Small intestine (tissue), 7 donors: ENCODE data around the gene ECE1. TPM values are rescaled to one million over a fixed set of nuclear protein-coding genes. Genes with fewer than 3 reads are reported as not detected.
"Not testable (repeated sequence)": the region's sequence is repeated elsewhere in the genome, so short reads cannot be mapped to it uniquely, and the experiment has no call there.

Experiments
- DNase-seq, 2 donors: peaks; one replicate each; pipeline versions ENCODE4 v3.0.0 to v3.0.0-alpha.2; 2013
- FAIRE-seq: peaks from 2 replicates; lab custom pipeline; 2012; peaks lifted over from hg19 to GRCh38; lab: Jason Lieb, UNC
- H3K27ac ChIP-seq, 3 donors: one replicate each; pipeline ENCODE4 v1.5.1; 2013; ENCODE audit warnings: low read length in 2 of 3, mild to moderate bottlenecking in 2 of 3, control low read depth in 1 of 3, inconsistent platforms in 1 of 3, low read depth in 1 of 3, moderate library complexity in 1 of 3
- H3K27me3 ChIP-seq, 3 donors: one replicate each; pipeline ENCODE4 v1.6.1; 2013; ENCODE audit warnings: low read length in 3 of 3, inconsistent platforms in 1 of 3; ENCODE audit not compliant: control insufficient read depth in 3 of 3, insufficient read depth in 3 of 3
- H3K36me3 ChIP-seq, 3 donors: one replicate each; pipeline ENCODE4 v1.6.1; 2013; ENCODE audit warnings: low read length in 3 of 3, inconsistent platforms in 1 of 3, low read depth in 1 of 3, mild to moderate bottlenecking in 1 of 3, moderate library complexity in 1 of 3; ENCODE audit not compliant: control insufficient read depth in 3 of 3, insufficient read depth in 2 of 3
- H3K4me1 ChIP-seq, 3 donors: one replicate each; pipeline ENCODE4 v1.6.1; 2013; ENCODE audit warnings: low read length in 2 of 3, inconsistent platforms in 1 of 3, low read depth in 1 of 3, mild to moderate bottlenecking in 1 of 3, moderate library complexity in 1 of 3; ENCODE audit not compliant: control insufficient read depth in 3 of 3, insufficient read depth in 2 of 3
- H3K4me3 ChIP-seq, 3 donors: one replicate each; pipeline ENCODE4 v1.5.1; 2013; ENCODE audit warnings: low read length in 3 of 3, control low read depth in 1 of 3, inconsistent platforms in 1 of 3, low read depth in 1 of 3, mild to moderate bottlenecking in 1 of 3, moderate library complexity in 1 of 3
- H3K9me3 ChIP-seq, 2 donors: one replicate each; pipeline ENCODE4 v1.6.1; 2013; ENCODE audit warnings: low read depth in 1 of 2, low read length in 1 of 2; ENCODE audit not compliant: control insufficient read depth in 2 of 2, insufficient read depth in 1 of 2
- WGBS, 3 donors: extraction: QIAGEN DNeasy Blood & Tissue Kit; methylation state at CpG; one replicate each; pipeline ENCODE4 v1.1.7; 2013; 5-methylcytosine and 5-hydroxymethylcytosine counted together
- polyA plus RNA-seq, 4 donors: library from polyadenylated mRNA; stranded (reverse) in 3 of 4; unstranded in 1 of 4; fragments of 200-250 nt in 3 of 4; fragments of 120-200 nt in 1 of 4; gene quantifications; one replicate each; pipeline versions ENCODE4 v1.2.1 to v1.2.3, GENCODE V29; 2013
- donor health status: healthy with polysubstance abuse.
- donor health status: control.
- donor health status: control.
- donor health status: Bipolar disorder and iron deficiency.
- donor health status: healthy.

Gene ECE1
- polyA plus RNA-seq, 4 donors, result 20.8 to 68.9 (median 40.4) TPM

DNA sequence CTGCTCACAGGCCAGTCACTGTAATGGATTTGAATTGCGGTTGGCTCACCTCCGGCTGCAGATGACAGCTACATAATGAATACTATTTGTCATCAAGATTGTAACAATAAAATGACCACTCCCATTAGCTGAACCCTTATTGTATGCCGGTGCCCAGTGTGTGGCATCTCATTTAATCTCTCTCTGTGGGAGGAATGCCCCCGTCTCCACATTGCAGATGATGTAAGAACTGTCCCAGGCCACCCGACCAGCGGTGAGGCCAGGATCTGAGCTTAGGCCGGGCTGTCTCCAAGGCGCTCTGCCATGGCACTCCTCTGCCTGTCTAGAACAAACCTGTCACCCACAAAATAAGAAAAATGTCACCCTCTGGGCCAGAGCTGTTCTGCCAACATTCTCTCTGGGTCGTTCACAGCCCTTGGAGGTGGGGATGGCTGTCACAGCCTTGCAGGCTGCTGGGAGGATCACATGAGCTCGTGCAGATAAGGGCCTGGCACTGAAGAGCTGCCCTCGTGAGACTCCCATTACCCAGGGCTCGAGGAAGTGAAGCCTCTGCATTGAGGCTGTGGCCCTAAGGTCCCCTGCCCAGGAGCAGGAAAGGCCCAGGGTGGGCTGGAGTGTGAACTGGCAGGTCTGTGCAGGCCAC is 52.7 kb downstream of the ECE1 start:
- no peak overlapping the region for H3K27ac ChIP-seq
- H3K9me3 ChIP-seq, result no peaks in the 10 kb centered on the region
- no peak overlapping the region for H3K4me3 ChIP-seq
- DNase-seq (peak in 1 of 2 donors; percentile 41), FAIRE-seq (no peak)
- 75 to 83% (median 78%) methylated on average over 12 of the region's 12 CpGs for WGBS, 3 donors
- H3K27me3 ChIP-seq, result no peaks in the 10 kb centered on the region
- H3K36me3 ChIP-seq, result peaks cover 8 to 90% (median 13%) of the 10 kb centered on the region in 3 donors
- H3K4me1 ChIP-seq, result no peaks in the 10 kb centered on the region

DNA sequence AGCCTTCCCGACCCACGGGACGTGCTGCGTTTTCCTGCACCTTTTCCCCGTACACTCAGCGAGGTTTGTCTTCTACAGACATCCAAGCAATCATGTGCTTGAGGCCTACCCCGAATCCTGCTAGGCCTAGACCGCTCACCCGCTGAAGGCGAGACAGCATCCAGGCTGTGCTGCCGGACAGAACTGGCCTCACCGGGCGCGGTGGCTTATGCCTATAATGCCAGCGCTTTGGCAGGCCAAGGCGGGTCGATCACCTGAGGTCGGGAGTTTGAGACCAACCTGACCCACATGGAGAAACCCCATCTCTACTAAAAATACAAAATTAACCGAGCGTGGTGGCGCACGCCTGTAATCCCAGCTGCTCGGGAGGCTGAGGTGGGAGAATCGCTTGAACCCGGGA is 54.1 kb downstream of the ECE1 start:
- Histone ChIP-seq H3K27me3 (no peaks in the 10 kb centered on the region), H3K27ac (no peak overlapping the region), H3K36me3 (peaks cover 5 to 88% (median 10%) of the 10 kb centered on the region in 3 donors), H3K9me3 (no peaks in the 10 kb centered on the region), H3K4me3 (no peak overlapping the region), H3K4me1 (peaks cover 0 to 5% (median 0%) of the 10 kb centered on the region in 3 donors)
- 95 to 99% (median 97%) methylated on average over 25 of the region's 25 CpGs for WGBS, 3 donors
- DNase-seq (no peak), FAIRE-seq (no peak)

DNA sequence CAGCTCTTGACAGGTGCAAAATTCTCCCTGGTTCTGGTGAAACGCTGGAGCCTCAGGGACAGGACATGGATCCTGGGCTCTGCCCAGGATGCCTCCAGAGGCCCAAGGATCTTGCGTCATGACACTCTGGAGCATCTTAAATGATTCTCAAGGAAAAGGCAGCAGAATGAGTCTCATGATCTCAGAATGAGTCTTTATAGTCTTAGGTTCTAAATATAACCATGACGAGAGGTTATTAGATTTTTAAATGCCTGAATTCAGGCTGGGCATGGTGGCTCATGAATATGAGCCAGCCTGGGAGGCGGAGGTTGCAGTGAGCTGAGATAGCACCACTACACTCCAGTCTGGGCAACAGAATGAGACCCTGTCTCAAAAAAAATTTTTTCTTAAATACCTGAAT is 55.5 kb downstream of the ECE1 start:
- Histone ChIP-seq H3K36me3 (peaks cover 5 to 93% (median 10%) of the 10 kb centered on the region in 3 donors), H3K9me3 (no peaks in the 10 kb centered on the region), H3K4me1 (peaks cover 0 to 5% (median 0%) of the 10 kb centered on the region in 3 donors), H3K27me3 (no peaks in the 10 kb centered on the region), H3K4me3 (no peak overlapping the region), H3K27ac (no peak overlapping the region)
- DNase-seq, result no peak
- WGBS, 3 donors, result 81 to 90% (median 89%) methylated on average over 4 of the region's 4 CpGs
- FAIRE-seq, result no peak

DNA sequence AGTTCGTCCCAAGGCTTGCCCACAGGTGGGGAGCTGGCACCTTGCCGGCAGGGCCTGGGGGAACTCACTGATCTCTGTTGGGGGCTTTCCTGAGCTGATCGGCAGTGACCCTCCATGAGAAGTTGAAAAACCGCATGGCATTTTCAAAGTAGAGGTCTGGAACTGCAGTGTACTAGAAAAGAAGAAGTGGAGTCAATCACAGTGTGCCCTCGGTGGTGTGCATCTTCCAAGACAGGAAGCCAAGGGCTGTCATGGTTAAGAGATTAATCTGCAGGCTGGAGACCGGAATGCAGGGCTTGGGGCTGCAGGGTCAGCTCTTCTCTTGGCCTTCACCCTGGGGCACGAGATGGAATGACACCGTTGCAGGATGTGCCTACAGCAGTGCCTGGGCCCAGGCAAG is 56.8 kb downstream of the ECE1 start:
- Histone ChIP-seq H3K27ac (no peak overlapping the region), H3K4me3 (no peak overlapping the region), H3K4me1 (peaks cover 0 to 5% (median 0%) of the 10 kb centered on the region in 3 donors), H3K36me3 (peaks cover 5 to 87% (median 10%) of the 10 kb centered on the region in 3 donors), H3K9me3 (no peaks in the 10 kb centered on the region), H3K27me3 (no peaks in the 10 kb centered on the region)
- DNase-seq (no peak), FAIRE-seq (no peak)
- 66 to 88% (median 71%) methylated on average over 8 of the region's 8 CpGs for WGBS, 3 donors

DNA sequence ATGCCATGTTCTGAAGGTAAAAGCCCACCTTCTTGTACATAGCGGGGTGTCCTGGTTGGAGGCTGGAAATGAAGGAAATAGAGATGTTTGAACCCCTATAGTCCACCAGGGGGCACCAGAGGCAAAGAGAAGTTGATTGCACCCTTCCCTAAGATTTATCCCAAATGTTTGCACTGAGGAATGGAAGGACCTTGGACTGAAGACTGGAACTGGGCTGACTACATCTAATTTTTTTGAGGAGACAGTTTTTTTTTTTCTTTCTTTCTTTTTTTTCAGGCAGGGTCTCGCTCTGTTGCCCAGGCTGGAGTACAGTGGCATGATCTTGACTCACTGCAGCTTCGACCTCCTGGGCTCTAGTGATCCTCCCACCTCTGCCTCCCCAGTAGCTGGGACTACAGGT is 58.2 kb downstream of the ECE1 start:
- Histone ChIP-seq H3K9me3 (no peaks in the 10 kb centered on the region), H3K36me3 (peaks cover 5 to 84% (median 10%) of the 10 kb centered on the region in 3 donors), H3K27me3 (no peaks in the 10 kb centered on the region), H3K4me3 (no peak overlapping the region), H3K4me1 (peaks cover 0 to 5% (median 0%) of the 10 kb centered on the region in 3 donors), H3K27ac (no peak overlapping the region)
- DNase-seq, result peak; percentile 64 to 76
- FAIRE-seq, result no peak
- 69 to 89% (median 87%) methylated on average over 3 of the region's 3 CpGs for WGBS, 3 donors

DNA sequence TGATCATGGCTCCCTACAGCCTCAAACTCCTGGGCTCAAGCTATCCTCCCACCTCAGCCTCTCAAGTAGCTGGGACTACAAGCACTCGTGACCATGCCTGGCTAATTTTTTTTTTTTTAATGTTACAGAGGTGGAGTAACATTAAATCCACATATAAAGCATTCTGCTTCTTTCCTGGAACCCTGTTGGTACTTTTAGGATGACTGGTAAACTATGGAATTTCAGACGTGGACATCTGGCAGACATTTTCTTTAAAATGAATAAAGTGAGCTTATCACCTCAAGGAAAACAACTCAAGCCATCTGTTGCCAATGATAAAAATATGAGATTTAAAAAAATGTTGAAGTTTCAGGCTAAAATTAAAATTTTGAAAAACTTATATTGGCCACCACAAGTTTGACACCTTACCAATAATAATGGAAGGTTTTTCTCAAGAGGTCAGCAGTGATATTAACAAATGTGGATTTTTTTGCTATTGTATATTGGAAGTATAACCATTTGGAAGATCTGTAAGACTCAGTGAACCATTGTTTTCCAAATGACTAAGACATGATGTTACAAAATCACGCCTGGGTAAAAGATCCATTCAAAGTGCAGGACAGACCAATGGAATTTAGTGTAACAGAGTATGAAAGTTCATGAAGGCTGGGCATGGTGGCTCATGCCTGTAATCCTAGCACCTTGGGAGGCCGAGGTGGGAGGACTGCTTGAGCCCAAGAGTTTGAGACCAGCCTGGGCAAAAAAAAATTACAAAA is 60.8 kb downstream of the ECE1 start:
- DNase-seq (no peak), FAIRE-seq (no peak)
- Histone ChIP-seq H3K9me3 (no peaks in the 10 kb centered on the region), H3K27ac (no peak overlapping the region), H3K4me3 (no peak overlapping the region), H3K4me1 (peaks cover 0 to 5% (median 0%) of the 10 kb centered on the region in 3 donors), H3K27me3 (no peaks in the 10 kb centered on the region), H3K36me3 (peaks cover 3 to 85% (median 15%) of the 10 kb centered on the region in 3 donors)
- 88 to 91% (median 90%) methylated on average over 4 of the region's 4 CpGs for WGBS, 3 donors

DNA sequence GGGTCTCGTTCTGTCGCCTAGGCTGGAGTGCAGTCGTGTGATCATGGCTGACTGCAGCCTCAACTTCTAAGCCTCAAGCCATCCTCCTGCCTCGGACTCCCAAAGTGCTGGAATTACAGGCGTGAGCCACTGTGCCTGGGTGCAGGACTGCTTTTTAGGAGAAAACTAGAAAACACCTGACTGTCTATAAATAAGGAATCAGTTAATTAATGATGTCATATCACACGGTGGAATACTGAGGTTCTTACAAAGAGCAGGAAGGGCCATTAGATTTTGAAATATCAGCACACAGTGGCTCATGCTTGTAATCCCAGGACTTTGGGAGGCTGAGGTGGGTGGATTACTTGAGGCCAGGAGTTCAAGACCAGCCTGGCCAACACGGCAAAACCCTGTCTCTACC is 62.0 kb downstream of the ECE1 start:
- not testable (repeated sequence) for H3K27ac ChIP-seq, H3K27me3 ChIP-seq, H3K4me1 ChIP-seq, H3K9me3 ChIP-seq, H3K4me3 ChIP-seq, FAIRE-seq, DNase-seq
- 93 to 94% (median 93%) methylated on average over 7 of the region's 7 CpGs for WGBS, 3 donors
- peaks cover 7 to 83% (median 18%) of the 10 kb centered on the region in 3 donors for H3K36me3 ChIP-seq

DNA sequence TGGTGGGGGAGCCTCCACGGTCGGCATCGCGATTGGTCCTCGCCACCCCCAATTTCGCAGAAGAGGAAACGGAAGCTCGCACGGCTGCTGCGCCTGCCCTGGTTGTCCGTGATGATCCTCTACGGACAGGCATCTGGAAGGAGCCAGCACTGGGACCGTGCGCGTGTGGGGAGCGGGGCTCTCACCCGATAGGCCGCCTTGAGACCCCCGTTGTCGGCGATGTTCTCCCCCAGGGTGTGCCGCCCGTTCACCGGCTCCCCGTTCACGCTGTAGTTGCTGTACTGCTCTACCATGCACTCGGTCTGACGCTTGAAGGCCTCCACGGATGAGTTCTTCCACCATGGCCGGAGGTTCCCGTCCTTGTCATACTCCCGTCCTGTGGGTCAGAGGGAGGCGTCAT is 65.2 kb downstream of the ECE1 start:
- 97 to 99% (median 97%) methylated on average over 30 to 33 of the region's 33 CpGs for WGBS, 3 donors
- Histone ChIP-seq H3K27ac (no peak overlapping the region), H3K36me3 (peaks cover 17 to 85% (median 24%) of the 10 kb centered on the region in 3 donors)

More for the DNA sequence above, 65.2 kb downstream of the ECE1 start:
- FAIRE-seq (no peak), DNase-seq (no peak)
- H3K4me1 ChIP-seq, result no peaks in the 10 kb centered on the region
- no peak overlapping the region for H3K4me3 ChIP-seq
- no peaks in the 10 kb centered on the region for H3K27me3 ChIP-seq
- H3K9me3 ChIP-seq, result no peaks in the 10 kb centered on the region
